ENCODE results near the gene TNPO2. TPM values are rescaled to one million over a fixed set of nuclear protein-coding genes. Genes with fewer than 3 reads are reported as not detected.
"Not testable (repeated sequence)": the region's sequence is repeated elsewhere in the genome, so short reads cannot be mapped to it uniquely, and the experiment has no call there.

TNPO2 gene
- total RNA-seq, 1 donor from 2014 or later: 109 TPM

DNA sequence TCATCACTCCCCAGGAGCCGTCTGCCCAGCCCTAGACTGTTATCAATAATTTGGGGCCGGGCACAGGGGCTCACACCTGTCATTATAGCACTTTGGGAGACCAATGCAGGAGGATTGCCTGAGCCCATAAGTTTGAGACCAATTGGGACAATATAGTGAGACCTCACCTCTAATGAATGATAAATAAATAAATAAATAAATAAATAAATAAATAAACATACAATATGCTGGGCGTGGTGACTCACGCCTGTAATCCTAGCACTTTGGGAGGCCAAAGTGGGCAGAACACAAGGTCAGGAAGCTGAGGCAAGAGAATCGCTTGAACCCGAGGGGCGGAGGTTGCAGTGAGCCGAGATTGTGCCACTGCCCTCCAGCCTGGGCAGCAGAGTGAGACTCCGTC lies 10.4 kb downstream of the TNPO2 start:
- H3K27ac Mint-ChIP-seq; DNase-seq (ENCODE audit: low spot score); H3K4me3 Mint-ChIP-seq (ENCODE audit: low read depth); H3K4me1 Mint-ChIP-seq (ENCODE audit: low read depth); H3K27me3 Mint-ChIP-seq (ENCODE audit: low read depth); H3K9me3 Mint-ChIP-seq; intact Hi-C loops (cut with micrococcal nuclease): not testable (repeated sequence)
- H3K36me3 Mint-ChIP-seq (ENCODE audit: low read depth): peaks cover 69% of the 10 kb centered on the region

DNA sequence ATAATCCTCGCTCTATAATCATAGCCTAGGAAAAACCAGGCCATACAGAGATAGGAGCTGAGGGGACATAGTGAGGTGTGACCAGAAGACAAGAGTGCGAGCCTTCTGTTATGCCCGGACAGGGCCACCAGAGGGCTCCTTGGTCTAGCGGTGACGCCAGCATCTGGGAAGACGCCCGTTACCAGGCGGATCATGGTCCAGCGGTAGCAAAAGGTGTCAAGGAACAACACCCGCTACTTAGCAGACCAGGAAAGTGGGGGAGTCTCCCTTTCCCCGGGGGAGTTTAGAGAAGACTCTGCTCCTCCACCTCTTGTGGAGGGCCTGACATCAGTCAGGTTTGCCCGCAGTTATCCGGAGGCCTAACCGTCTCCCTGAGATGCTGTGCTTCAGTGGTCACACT lies 11.7 kb downstream of the TNPO2 start:
- peaks cover 70% of the 10 kb centered on the region for H3K36me3 Mint-ChIP-seq (ENCODE audit: low read depth)
- intact Hi-C loops (cut with micrococcal nuclease): not testable (repeated sequence)

DNA sequence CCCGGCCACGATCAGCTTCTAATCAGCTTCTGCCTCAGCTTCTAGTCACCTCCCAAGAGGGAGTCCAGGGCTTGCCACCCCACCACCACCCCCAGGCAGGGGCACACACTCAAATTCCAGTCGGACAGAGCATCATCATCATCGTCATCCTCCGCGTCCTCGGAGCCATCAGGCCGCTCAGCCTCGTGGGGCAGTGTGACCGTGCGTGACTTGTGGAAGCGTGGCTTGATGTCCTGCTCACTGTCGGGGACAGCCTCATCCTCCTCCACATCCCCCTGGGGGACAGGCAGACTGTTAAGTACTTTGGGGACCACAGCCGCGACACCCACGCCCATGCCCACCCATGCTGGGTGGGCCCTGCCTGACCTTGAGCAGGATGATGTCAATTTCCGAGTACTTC lies 12.5 kb downstream of the TNPO2 start:
- no peak overlapping the region for H3K27ac Mint-ChIP-seq
- H3K4me1 Mint-ChIP-seq (ENCODE audit: low read depth): no peaks in the 10 kb centered on the region
- peaks cover 70% of the 10 kb centered on the region for H3K36me3 Mint-ChIP-seq (ENCODE audit: low read depth)
- H3K9me3 Mint-ChIP-seq: no peaks in the 10 kb centered on the region
- intact Hi-C loops (cut with micrococcal nuclease): no loop called here
- no peak overlapping the region for H3K4me3 Mint-ChIP-seq (ENCODE audit: low read depth)
- no peaks in the 10 kb centered on the region for H3K27me3 Mint-ChIP-seq (ENCODE audit: low read depth)
- DNase-seq (ENCODE audit: low spot score): no peak

More for the DNA sequence above, 11.7 kb downstream of the TNPO2 start:
- H3K4me1 Mint-ChIP-seq (ENCODE audit: low read depth); H3K27me3 Mint-ChIP-seq (ENCODE audit: low read depth); H3K9me3 Mint-ChIP-seq; H3K4me3 Mint-ChIP-seq (ENCODE audit: low read depth); H3K27ac Mint-ChIP-seq; DNase-seq (ENCODE audit: low spot score): not testable (repeated sequence)

DNA sequence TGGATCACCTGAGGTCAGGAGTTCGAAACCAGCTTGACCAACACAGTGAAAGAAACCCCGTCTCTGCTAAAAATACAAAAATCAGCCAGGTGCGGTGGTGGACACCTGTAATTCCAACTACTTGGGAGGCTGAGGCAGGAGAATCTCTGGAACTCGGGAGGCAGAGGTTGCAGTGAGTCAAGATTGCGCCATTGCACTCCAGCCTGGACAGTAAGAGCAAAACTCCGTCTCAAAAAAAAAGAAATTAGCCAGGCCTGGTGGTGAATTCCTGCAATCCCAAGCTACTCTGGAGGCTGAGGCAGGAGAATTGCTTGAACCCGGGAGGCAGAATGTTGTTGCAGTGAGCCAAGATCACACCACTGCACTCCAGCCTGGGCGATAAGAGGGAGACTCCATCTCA lies 15.1 kb downstream of the TNPO2 start:
- Mint-ChIP-seq H3K27ac (no peak overlapping the region), H3K4me3 (ENCODE audit: low read depth) (no peak overlapping the region), H3K9me3 (no peaks in the 10 kb centered on the region), H3K4me1 (ENCODE audit: low read depth) (no peaks in the 10 kb centered on the region), H3K27me3 (ENCODE audit: low read depth) (no peaks in the 10 kb centered on the region), H3K36me3 (ENCODE audit: low read depth) (peaks cover 69% of the 10 kb centered on the region)
- DNase-seq (ENCODE audit: low spot score): no peak
- intact Hi-C loops (cut with micrococcal nuclease): no loop called here

DNA sequence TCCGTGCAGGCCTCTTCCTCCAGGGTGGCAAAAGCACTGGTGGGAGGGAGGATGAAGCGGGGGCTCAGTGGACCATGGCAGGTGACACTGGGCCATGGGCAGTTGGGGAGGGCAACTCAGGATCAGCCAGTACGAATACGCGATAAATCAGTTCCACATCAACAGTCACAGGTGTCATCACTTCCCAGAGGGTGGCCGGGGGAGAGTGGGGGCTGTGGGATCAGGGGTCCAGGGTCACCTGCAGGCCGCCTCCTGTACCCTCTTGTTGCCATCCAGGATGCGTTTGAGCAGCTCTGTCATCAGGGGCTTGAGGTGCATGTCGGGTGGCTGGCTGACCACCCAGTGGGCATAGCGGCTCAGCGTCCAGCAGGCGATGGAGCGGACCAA lies 17.4 kb downstream of the TNPO2 start:
- no peaks in the 10 kb centered on the region for H3K27me3 Mint-ChIP-seq (ENCODE audit: low read depth)
- DNase-seq (ENCODE audit: low spot score): no peak
- H3K27ac Mint-ChIP-seq: no peak overlapping the region
- H3K4me1 Mint-ChIP-seq (ENCODE audit: low read depth): no peaks in the 10 kb centered on the region
- no peaks in the 10 kb centered on the region for H3K9me3 Mint-ChIP-seq
- no peak overlapping the region for H3K4me3 Mint-ChIP-seq (ENCODE audit: low read depth)
- peaks cover 65% of the 10 kb centered on the region for H3K36me3 Mint-ChIP-seq (ENCODE audit: low read depth)
- intact Hi-C loops (cut with micrococcal nuclease): no loop called here

DNA sequence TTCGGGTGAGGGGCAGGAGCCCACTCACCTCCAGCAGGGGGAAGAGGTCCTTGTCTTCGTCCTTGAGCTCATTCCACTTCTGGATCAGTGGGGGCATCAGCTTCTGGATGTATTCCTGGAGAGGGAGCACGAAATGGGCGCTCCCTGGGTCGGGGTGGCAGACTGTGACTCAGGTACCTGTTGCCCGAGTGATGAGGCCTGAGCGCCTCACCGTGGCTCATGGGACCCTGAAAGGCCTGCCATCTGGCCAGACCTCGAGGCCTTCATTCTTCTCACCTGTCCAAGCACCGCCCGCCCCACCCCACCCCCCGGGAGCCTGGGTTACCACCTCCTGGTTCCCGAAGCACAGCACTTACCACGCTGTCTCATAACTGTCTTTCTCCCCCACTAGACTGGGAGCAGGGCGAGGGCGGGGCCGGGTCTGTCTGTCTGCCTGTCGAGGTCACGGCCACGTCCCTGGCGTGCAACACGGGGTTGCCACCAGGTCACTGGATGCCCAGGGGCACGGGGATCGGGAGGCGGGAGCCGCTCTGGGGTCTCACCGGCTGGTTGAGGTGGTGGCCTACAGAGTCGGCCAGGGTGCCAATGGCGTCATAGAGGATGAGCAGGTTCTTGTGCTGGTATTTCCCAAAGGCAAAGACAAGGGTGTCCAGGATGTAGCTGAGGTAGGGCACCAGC lies 17.9 kb downstream of the TNPO2 start:
- Mint-ChIP-seq H3K9me3 (no peaks in the 10 kb centered on the region), H3K27ac (no peak overlapping the region), H3K36me3 (ENCODE audit: low read depth) (peaks cover 65% of the 10 kb centered on the region), H3K4me3 (ENCODE audit: low read depth) (no peak overlapping the region), H3K27me3 (ENCODE audit: low read depth) (no peaks in the 10 kb centered on the region), H3K4me1 (ENCODE audit: low read depth) (no peaks in the 10 kb centered on the region)
- DNase-seq (ENCODE audit: low spot score): no peak
- intact Hi-C loops (cut with micrococcal nuclease): no loop called here

DNA sequence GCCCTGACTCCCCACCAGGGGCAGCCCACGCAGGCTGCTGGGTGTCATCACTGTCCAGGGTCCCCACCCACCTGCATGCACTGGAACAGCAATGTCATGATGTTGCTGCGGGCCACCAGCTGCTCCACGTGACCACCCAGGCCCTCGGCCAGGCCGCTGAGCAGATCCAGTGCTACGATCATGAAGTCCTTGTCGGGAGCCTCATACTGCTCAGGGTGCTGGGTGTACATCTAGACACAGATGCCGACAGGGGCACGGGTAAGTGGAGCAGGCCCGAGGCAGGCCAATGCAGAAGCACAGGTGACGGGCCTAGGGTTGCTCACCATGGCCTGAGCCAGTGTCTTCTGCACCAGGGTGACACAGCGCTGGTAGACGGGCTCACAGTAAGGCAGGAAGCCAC lies 18.6 kb downstream of the TNPO2 start:
- peaks cover 61% of the 10 kb centered on the region for H3K36me3 Mint-ChIP-seq (ENCODE audit: low read depth)
- intact Hi-C loops (cut with micrococcal nuclease): no loop called here
- DNase-seq (ENCODE audit: low spot score): no peak
- no peaks in the 10 kb centered on the region for H3K9me3 Mint-ChIP-seq
- H3K27ac Mint-ChIP-seq: no peak overlapping the region
- no peaks in the 10 kb centered on the region for H3K27me3 Mint-ChIP-seq (ENCODE audit: low read depth)
- H3K4me3 Mint-ChIP-seq (ENCODE audit: low read depth): no peak overlapping the region
- no peaks in the 10 kb centered on the region for H3K4me1 Mint-ChIP-seq (ENCODE audit: low read depth)

DNA sequence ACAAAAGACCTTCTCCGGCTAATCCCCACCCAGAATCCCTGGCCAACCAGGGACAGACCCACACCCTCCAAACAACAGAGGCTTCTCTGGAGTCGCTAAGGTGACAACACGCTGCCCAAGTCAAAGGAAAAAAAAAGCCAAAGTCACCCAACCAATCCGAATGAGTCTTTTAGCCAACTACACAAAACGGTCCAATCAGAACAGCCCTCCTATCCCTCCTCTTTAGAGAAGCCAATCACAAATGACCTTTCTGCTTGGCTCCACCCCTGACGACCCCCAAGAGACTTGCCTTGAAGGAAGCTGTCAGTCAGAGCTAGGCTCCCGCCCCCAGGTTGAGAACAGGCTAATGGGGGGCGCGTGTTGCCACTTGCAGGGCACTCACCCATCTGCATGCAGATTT lies 20.7 kb downstream of the TNPO2 start:
- no peak for DNase-seq (ENCODE audit: low spot score)
- Mint-ChIP-seq H3K27ac (no peak overlapping the region), H3K4me3 (ENCODE audit: low read depth) (no peak overlapping the region), H3K4me1 (ENCODE audit: low read depth) (peaks cover 2% of the 10 kb centered on the region), H3K36me3 (ENCODE audit: low read depth) (peaks cover 57% of the 10 kb centered on the region), H3K27me3 (ENCODE audit: low read depth) (no peaks in the 10 kb centered on the region), H3K9me3 (no peaks in the 10 kb centered on the region)
- intact Hi-C loops (cut with micrococcal nuclease): no loop called here

DNA sequence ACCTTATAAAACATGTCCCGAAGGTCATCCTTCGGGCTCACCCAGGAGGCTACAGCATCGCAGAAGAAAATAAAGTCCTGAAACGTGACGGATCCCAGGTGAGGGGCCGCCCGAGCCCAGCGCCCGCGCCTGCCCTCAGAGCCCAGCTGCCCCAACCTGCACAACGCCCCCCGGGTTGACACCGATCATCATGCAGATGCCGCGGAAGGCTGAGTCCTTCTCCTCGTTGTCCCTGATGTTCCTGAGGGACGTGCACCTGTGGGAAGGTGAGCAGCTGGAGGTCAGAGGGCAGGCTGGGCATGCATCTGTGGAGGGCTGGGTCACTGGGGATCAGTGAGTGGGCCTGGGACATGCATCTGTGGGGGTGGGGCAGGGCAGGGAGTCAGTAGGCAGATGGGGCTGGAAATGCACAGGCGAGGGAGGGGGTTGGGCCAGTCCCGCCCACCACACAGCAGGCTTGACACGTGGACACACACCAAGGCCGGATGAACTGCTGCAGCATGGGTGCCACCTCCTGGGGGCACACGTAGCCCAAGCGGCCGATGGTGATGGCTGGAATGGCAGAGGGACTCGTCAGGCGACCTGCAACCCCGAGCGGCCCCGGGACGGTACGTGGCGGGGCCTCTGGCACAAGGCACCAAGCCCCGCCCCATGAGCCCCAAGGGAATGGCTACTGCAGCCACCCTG lies 22.0 kb downstream of the TNPO2 start:
- intact Hi-C loops (cut with micrococcal nuclease): no loop called here
- no peak for DNase-seq (ENCODE audit: low spot score)
- Mint-ChIP-seq H3K9me3 (no peaks in the 10 kb centered on the region), H3K27ac (no peak overlapping the region), H3K36me3 (ENCODE audit: low read depth) (peaks cover 56% of the 10 kb centered on the region), H3K4me1 (ENCODE audit: low read depth) (peaks cover 3% of the 10 kb centered on the region), H3K4me3 (ENCODE audit: low read depth) (no peak overlapping the region), H3K27me3 (ENCODE audit: low read depth) (no peaks in the 10 kb centered on the region)

DNA sequence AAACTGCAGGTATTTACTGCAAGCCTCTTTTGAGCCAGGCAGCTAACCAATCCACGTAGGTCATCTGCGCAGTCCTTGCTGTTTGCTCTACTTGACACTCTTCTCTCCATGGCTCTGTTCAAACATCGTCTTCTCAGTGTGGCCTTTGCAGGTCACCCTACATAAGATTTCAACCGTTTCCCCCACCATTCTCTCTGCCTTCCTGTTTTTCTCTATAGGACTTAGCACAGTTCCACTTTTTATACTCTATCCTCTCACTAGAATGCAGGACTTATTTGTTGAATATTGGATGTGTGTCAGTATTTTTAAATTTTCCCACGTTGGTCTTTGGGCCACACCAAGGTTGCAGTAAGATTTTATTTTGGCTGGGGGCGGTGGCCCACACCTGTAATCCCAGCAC lies 25.6 kb downstream of the TNPO2 start:
- intact Hi-C loops (cut with micrococcal nuclease): no loop called here
- Mint-ChIP-seq H3K4me1 (ENCODE audit: low read depth) (peaks cover 3% of the 10 kb centered on the region), H3K27ac (peak overlapping the region; percentile 63), H3K36me3 (ENCODE audit: low read depth) (peaks cover 30% of the 10 kb centered on the region), H3K27me3 (ENCODE audit: low read depth) (no peaks in the 10 kb centered on the region), H3K4me3 (ENCODE audit: low read depth) (peak overlapping the region; percentile 67), H3K9me3 (no peaks in the 10 kb centered on the region)
- no peak for DNase-seq (ENCODE audit: low spot score)

DNA sequence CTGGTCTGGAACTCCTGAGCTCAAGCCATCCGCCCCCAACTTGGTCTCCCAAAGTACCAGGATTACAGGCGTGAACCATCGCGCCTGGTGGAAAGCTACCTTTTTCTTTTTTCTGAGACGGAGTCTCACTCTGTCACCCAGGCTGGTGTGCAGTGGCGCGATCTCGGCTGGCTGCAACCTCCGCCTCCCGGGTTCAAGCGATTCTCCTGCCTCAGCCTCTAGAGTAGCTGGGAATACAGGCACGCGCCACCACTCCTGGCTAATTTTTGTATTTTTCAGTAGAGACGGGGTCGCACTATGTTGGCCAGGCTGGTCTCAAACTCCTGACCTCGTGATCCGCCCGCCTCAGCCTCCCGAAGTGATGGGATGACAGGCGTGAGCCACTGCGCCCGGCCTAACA lies 26.3 kb downstream of the TNPO2 start:
- DNase-seq (ENCODE audit: low spot score); H3K27ac Mint-ChIP-seq; H3K9me3 Mint-ChIP-seq; H3K27me3 Mint-ChIP-seq (ENCODE audit: low read depth); H3K4me1 Mint-ChIP-seq (ENCODE audit: low read depth): not testable (repeated sequence)
- Mint-ChIP-seq H3K4me3 (ENCODE audit: low read depth) (peak overlapping the region; percentile 37), H3K36me3 (ENCODE audit: low read depth) (peaks cover 26% of the 10 kb centered on the region)
- intact Hi-C loops (cut with micrococcal nuclease): loop anchor here (2.0 kb wide), 1 partner anchor 17 kb away; the partner anchor contains the start of gene DHPS

DNA sequence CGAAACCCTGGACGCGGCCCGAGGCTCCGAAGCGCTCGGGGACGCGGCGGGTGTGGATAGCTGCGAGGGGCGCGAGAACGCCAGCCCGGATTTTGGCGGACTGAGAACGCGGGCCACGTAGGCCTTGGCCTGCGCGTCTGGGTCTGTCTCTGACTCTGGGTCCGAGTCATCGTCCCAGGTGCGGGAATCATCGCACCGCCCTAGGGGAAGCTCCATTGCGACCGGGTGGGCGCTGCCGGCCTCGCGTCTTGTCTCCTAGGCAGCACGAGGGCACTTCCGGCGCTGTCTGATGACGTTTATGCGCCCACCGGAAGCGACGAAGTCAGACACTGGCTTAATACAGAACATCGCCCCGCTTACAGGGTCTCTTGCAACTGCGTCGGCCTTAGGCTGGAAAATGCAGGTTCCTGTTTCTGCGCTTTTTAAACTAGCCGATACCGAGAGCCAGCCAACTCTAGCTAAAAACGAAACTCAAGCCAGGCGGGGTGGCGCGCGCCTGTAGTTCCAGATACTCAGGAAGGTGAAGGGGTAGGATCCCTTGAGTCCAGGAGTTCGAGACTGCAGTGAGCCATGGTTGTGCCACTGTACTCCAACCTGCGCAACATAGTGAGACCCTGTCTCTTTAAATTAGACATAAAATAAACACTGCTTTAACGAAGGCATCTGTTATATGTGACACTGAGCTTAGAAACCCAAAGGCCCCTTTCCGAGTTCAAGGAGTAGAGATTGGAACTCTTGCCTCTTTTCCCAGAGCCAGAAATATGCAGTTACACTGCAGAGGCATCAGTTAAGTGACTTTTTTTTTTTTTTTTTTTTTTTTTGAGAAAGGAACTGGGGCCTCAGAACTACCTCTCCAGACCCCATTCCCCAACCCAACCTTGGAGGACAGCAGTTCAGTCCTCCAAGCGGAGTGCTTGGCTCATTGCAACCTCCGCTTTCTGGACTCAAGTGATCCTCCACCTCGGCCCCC lies 27.1 kb downstream of the TNPO2 start, which contains the start of gene FBXW9:
TSS of gene FBXW9 (minus strand) at position 266 of the 970 bp plus-strand sequence. CDS start at position 216, 50 bp downstream.
- Mint-ChIP-seq H3K27ac (peak within 1 kb of the TSS; percentile 95), H3K27me3 (ENCODE audit: low read depth) (no peaks in the 10 kb centered on the region), H3K4me3 (ENCODE audit: low read depth) (peak within 1 kb of the TSS; percentile 89), H3K9me3 (no peaks in the 10 kb centered on the region), H3K36me3 (ENCODE audit: low read depth) (peaks cover 22% of the 10 kb centered on the region), H3K4me1 (ENCODE audit: low read depth) (peaks cover 3% of the 10 kb centered on the region)
- DNase-seq (ENCODE audit: low spot score): peak; percentile 94
- intact Hi-C loops (cut with micrococcal nuclease): loop anchor here (2.0 kb wide), 1 partner anchor 16 kb away; the partner anchor contains the start of gene DHPS
